ENCODE results near the gene IL27RA. TPM values are rescaled to one million over a fixed set of nuclear protein-coding genes. Genes with fewer than 3 reads are reported as not detected.

Gene IL27RA
- total and polyA plus RNA-seq, 2 donors from 2014 or later, result 3.1 to 14.1 TPM

- peak in 3 of 5 donors; percentile 38 to 73 (median 43) for DNase-seq
- Histone ChIP-seq H3K27me3 (ENCODE audit: control insufficient read depth, insufficient read depth, low read length) (no peaks in the 10 kb centered on the region), H3K9me3 (ENCODE audit: control insufficient read depth in 2 of 3, insufficient read depth in 1 of 3, low read length in 3 of 3) (no peaks in the 10 kb centered on the region), H3K4me1 (ENCODE audit: control insufficient read depth in 2 of 3, insufficient read depth in 2 of 3, low read depth in 1 of 3, low read length in 3 of 3) (no peaks in the 10 kb centered on the region), H3K4me3 (ENCODE audit: low read length in 3 of 3) (no peak overlapping the region), H3K36me3 (ENCODE audit: control insufficient read depth in 2 of 3, insufficient read depth in 3 of 3, low read length in 3 of 3) (peaks cover 0 to 19% (median 4%) of the 10 kb centered on the region in 3 donors), H3K9ac (ENCODE audit: low read length in 3 of 3) (no peak overlapping the region), H3K27ac (ENCODE audit: low read depth in 2 of 2, low read length in 2 of 2) (no peak overlapping the region)
- no peak for FAIRE-seq
- intact Hi-C loops (cut with DNase I), result no loop called here
- no peak for TF ChIP-seq CTCF (IDR thresholded peaks at IDR 0.05; ENCODE audit: borderline replicate concordance, extremely low read depth, insufficient read depth)
Measured at GRCh38 chr19:13993590-13994300, 37.8 kb upstream of the IL27RA start.

- FAIRE-seq, result no peak
Measured at GRCh38 chr19:13995017-13995728, 36.4 kb upstream of the IL27RA start.

GRCh38 chr19:13995878-13996765 is 35.4 kb upstream of the IL27RA start:
- H3K27me3 ChIP-seq (ENCODE audit: control insufficient read depth, insufficient read depth, low read length), result no peaks in the 10 kb centered on the region
- H3K36me3 ChIP-seq (ENCODE audit: control insufficient read depth in 2 of 3, insufficient read depth in 3 of 3, low read length in 3 of 3), result peaks cover 0 to 16% (median 4%) of the 10 kb centered on the region in 3 donors
- intact Hi-C loops (cut with DNase I), result no loop called here
- H3K9ac ChIP-seq (ENCODE audit: low read length in 3 of 3), result no peak overlapping the region
- H3K9me3 ChIP-seq (ENCODE audit: control insufficient read depth in 2 of 3, insufficient read depth in 1 of 3, low read length in 3 of 3), result no peaks in the 10 kb centered on the region
- DNase-seq, result peak in 1 of 5 donors; percentile 58
- H3K27ac ChIP-seq (ENCODE audit: low read depth in 2 of 2, low read length in 2 of 2), result no peak overlapping the region
- TF ChIP-seq CTCF (IDR thresholded peaks at IDR 0.05; ENCODE audit: borderline replicate concordance, extremely low read depth, insufficient read depth), result no peak
- H3K4me3 ChIP-seq (ENCODE audit: low read length in 3 of 3), result no peak overlapping the region
- FAIRE-seq, result no peak
- no peaks in the 10 kb centered on the region for H3K4me1 ChIP-seq (ENCODE audit: control insufficient read depth in 2 of 3, insufficient read depth in 2 of 3, low read depth in 1 of 3, low read length in 3 of 3)

More at GRCh38 chr19:13995017-13995728, 36.4 kb upstream of the IL27RA start:
- DNase-seq, result peak in 1 of 5 donors; percentile 80
- no peaks in the 10 kb centered on the region for H3K4me1 ChIP-seq (ENCODE audit: control insufficient read depth in 2 of 3, insufficient read depth in 2 of 3, low read depth in 1 of 3, low read length in 3 of 3)
- H3K27me3 ChIP-seq (ENCODE audit: control insufficient read depth, insufficient read depth, low read length), result no peaks in the 10 kb centered on the region
- no peaks in the 10 kb centered on the region for H3K9me3 ChIP-seq (ENCODE audit: control insufficient read depth in 2 of 3, insufficient read depth in 1 of 3, low read length in 3 of 3)
- H3K36me3 ChIP-seq (ENCODE audit: control insufficient read depth in 2 of 3, insufficient read depth in 3 of 3, low read length in 3 of 3), result peaks cover 0 to 19% (median 4%) of the 10 kb centered on the region in 3 donors
- intact Hi-C loops (cut with DNase I), result no loop called here
- no peak for TF ChIP-seq CTCF (IDR thresholded peaks at IDR 0.05; ENCODE audit: borderline replicate concordance, extremely low read depth, insufficient read depth)
- H3K4me3 ChIP-seq (ENCODE audit: low read length in 3 of 3), result no peak overlapping the region
- no peak overlapping the region for H3K9ac ChIP-seq (ENCODE audit: low read length in 3 of 3)
- H3K27ac ChIP-seq (ENCODE audit: low read depth in 2 of 2, low read length in 2 of 2), result no peak overlapping the region

All from kidney (tissue), 14 donors.